Midbrain (tissue), 1 donor: ENCODE results near the gene CIDEC.
"Not testable (repeated sequence)": the region's sequence is repeated elsewhere in the genome, so short reads cannot be mapped to it uniquely, and the experiment has no call there.

Experiments used
- DNase-seq: peaks from one replicate; lab custom pipeline; 2025; lab: John Stamatoyannopoulos, UW

CIDEC gene

GRCh38 chr3:9901967-9902366 lies 21.9 kb upstream of the CIDEC start:
- DNase-seq: no peak

- not testable (repeated sequence) for DNase-seq
Observed at GRCh38 chr3:9900965-9901415, 20.9 kb upstream of the CIDEC start.

GRCh38 chr3:9899289-9899791 lies 19.3 kb upstream of the CIDEC start:
- no peak for DNase-seq

GRCh38 chr3:9898467-9899241 lies 18.6 kb upstream of the CIDEC start:
- no peak for DNase-seq

GRCh38 chr3:9897408-9898372 lies 17.6 kb upstream of the CIDEC start:
- DNase-seq: no peak

- DNase-seq: not testable (repeated sequence)
Observed at GRCh38 chr3:9896755-9897407, 16.8 kb upstream of the CIDEC start.

GRCh38 chr3:9895715-9896114 lies 15.7 kb upstream of the CIDEC start:
- DNase-seq: not testable (repeated sequence)

GRCh38 chr3:9893739-9894138 lies 13.7 kb upstream of the CIDEC start:
- no peak for DNase-seq

- no peak for DNase-seq
Observed at GRCh38 chr3:9891072-9891622, 11.1 kb upstream of the CIDEC start.

- DNase-seq: peak; percentile 93
Observed at GRCh38 chr3:9890249-9891071, 10.4 kb upstream of the CIDEC start, which contains the start of gene JAGN1. TSS of gene JAGN1 (plus strand) at chr3:9890610. CDS start at chr3:9890723, 113 bp downstream.

- no peak for DNase-seq
Observed at GRCh38 chr3:9889405-9889804, 9.4 kb upstream of the CIDEC start.

- DNase-seq: no peak
Observed at GRCh38 chr3:9888540-9888939, 8.5 kb upstream of the CIDEC start.

GRCh38 chr3:9887480-9887879 lies 7.4 kb upstream of the CIDEC start:
- no peak for DNase-seq

- no peak for DNase-seq
Observed at GRCh38 chr3:9886328-9886727, 6.3 kb upstream of the CIDEC start.

GRCh38 chr3:9884555-9885165 lies 4.6 kb upstream of the CIDEC start:
- no peak for DNase-seq

GRCh38 chr3:9883706-9884554 lies 3.9 kb upstream of the CIDEC start:
- DNase-seq: no peak

- no peak for DNase-seq
Observed at GRCh38 chr3:9881441-9881840, 1.4 kb upstream of the CIDEC start.

GRCh38 chr3:9878700-9879099 lies 1.4 kb downstream of the CIDEC start:
- no peak for DNase-seq

GRCh38 chr3:9876991-9877390 lies 3.1 kb downstream of the CIDEC start:
- no peak for DNase-seq
